ENCODE results near the gene PATL1.

GRCh38 chr11:59611570-59612565 is 57.0 kb downstream of the PATL1 start:
- TF ChIP-seq CTCF (IDR thresholded peaks at IDR 0.05), result no peak
- no peak for TF ChIP-seq POLR2AphosphoS5 (IDR thresholded peaks at IDR 0.05; ENCODE audit: low read depth, low read length)
- TF ChIP-seq TCF7L2 (IDR thresholded peaks at IDR 0.05; ENCODE audit: low read depth, low read length), result no peak
- TF ChIP-seq SIN3A (IDR thresholded peaks at IDR 0.05; ENCODE audit: borderline replicate concordance, insufficient read depth, low read depth, low read length), result no peak
- no peak for TF ChIP-seq REST (IDR thresholded peaks at IDR 0.05; ENCODE audit: insufficient read depth in 1 of 2, low read depth in 2 of 2, low read length in 1 of 2)

Measured in Panc1 (cell line).